H1 (cell line): Measurements from ENCODE around the gene LRRC17. TPM values are rescaled to one million over a fixed set of nuclear protein-coding genes. Genes with fewer than 3 reads are reported as not detected.

Experiments used
- BRCA1 ChIP-seq: IDR thresholded peaks from 2 replicates; pipeline ENCODE4 v1.6.1; 2012; ENCODE audit warnings: low read depth, low read length, improper control_type of control experiment
- TBP ChIP-seq: IDR thresholded peaks from 2 replicates; pipeline ENCODE4 v1.6.1; 2011; ENCODE audit warnings: low read depth, low read length, improper control_type of control experiment
- polyA plus RNA-seq, 7 experiments: library from polyadenylated mRNA; depleted of rRNA in 3 of 7; stranded (reverse) in 5 of 7; unstranded in 2 of 7; fragments of >200 nt in 5 of 7; fragments of 200-250 nt in 2 of 7; gene quantifications; 1 replicate in 5 of 7; 2 replicates in 1 of 7; 4 replicates in 1 of 7; pipeline versions ENCODE4 v1.2.1 to v1.2.3, GENCODE V29; 2011 to 2013; ENCODE audit warnings: missing spikeins in 2 of 7, mixed read lengths in 2 of 7
- total RNA-seq: library from RNA; stranded (reverse); fragmentation: NEBNext Ultra II Directional; extraction: Animal tissue kit (Norgen Biotek cat#: 25700); gene quantifications from 2 replicates; pipeline ENCODE4 v1.2.1, GENCODE V29; 2021

The LRRC17 gene
- total and polyA plus RNA-seq, 2 of the 8 experiments (the other 6 are each of a cell fraction or from before 2014, with no cell fraction given) = 3.0 TPM

- TF ChIP-seq BRCA1 (no peak), TBP (no peak)
These were observed 66.9 kb downstream of the LRRC17 start (continued) for GRCh38 chr7:102979670-102980069.
